Neural cell (in vitro differentiated cells): ENCODE measurements around the gene PER2.

Experiments used
- EZH2 ChIP-seq: fragments of 200-600, 300-800 bp; shearing (Covaris generic), sonication (generic); IDR thresholded peaks from 2 replicates; pipeline ENCODE4 v1.6.1; 2014; ENCODE audit warnings: antibody characterized with exemption, low read length, borderline replicate concordance, mild to moderate bottlenecking; ENCODE audit not compliant: insufficient read depth, poor library complexity, severe bottlenecking
- TF ChIP-seq, protein P1 (sequence below): fragments of 450-650 bp; IDR thresholded peaks from 2 replicates; pipeline ENCODE4 v1.5.1; 2014; ENCODE audit warnings: antibody characterized with exemption, mild to moderate bottlenecking, moderate library complexity; ENCODE audit not compliant: poor library complexity, severe bottlenecking
- TF ChIP-seq, protein P2 (sequence below): IDR thresholded peaks from 2 replicates; pipeline ENCODE4 v1.6.1; 2012; ENCODE audit warnings: borderline replicate concordance

DNA sequence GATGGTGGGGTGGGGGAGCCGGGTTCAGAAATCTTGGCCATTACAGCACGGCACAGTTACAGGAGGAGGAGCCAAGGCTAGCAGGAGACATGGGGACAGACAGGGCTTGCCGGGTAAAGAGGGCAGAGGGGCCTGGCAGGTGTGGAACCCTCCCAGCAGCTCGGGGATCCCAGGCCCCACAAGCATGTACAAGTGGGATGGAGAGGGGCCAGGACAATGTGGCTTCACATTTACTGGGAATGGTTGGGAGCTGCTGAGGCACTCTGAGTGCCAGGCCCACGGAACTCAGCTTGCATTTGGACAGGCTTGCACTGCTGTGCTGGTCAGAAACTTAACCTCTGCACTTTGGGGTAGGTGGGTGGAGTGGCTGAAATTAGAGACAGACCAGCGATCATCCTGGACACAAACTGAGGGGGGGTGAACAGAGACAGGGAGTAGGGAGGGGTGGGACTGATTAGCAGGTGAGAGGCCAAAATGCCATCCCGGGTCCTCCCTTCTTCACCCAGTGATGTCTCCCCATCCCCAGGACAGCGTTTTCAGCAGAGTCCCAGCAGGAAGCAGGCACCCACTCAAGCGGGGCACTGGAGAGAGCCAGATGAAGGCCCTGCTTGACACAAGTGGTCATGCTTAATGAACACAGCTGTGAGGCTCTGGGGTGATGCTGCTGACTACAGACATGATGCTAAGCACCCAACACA lies 9.6 kb downstream of the PER2 start:
- TF ChIP-seq, protein P1, sequence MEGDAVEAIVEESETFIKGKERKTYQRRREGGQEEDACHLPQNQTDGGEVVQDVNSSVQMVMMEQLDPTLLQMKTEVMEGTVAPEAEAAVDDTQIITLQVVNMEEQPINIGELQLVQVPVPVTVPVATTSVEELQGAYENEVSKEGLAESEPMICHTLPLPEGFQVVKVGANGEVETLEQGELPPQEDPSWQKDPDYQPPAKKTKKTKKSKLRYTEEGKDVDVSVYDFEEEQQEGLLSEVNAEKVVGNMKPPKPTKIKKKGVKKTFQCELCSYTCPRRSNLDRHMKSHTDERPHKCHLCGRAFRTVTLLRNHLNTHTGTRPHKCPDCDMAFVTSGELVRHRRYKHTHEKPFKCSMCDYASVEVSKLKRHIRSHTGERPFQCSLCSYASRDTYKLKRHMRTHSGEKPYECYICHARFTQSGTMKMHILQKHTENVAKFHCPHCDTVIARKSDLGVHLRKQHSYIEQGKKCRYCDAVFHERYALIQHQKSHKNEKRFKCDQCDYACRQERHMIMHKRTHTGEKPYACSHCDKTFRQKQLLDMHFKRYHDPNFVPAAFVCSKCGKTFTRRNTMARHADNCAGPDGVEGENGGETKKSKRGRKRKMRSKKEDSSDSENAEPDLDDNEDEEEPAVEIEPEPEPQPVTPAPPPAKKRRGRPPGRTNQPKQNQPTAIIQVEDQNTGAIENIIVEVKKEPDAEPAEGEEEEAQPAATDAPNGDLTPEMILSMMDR: no peak
- no peak for TF ChIP-seq EZH2
- TF ChIP-seq, protein P2, sequence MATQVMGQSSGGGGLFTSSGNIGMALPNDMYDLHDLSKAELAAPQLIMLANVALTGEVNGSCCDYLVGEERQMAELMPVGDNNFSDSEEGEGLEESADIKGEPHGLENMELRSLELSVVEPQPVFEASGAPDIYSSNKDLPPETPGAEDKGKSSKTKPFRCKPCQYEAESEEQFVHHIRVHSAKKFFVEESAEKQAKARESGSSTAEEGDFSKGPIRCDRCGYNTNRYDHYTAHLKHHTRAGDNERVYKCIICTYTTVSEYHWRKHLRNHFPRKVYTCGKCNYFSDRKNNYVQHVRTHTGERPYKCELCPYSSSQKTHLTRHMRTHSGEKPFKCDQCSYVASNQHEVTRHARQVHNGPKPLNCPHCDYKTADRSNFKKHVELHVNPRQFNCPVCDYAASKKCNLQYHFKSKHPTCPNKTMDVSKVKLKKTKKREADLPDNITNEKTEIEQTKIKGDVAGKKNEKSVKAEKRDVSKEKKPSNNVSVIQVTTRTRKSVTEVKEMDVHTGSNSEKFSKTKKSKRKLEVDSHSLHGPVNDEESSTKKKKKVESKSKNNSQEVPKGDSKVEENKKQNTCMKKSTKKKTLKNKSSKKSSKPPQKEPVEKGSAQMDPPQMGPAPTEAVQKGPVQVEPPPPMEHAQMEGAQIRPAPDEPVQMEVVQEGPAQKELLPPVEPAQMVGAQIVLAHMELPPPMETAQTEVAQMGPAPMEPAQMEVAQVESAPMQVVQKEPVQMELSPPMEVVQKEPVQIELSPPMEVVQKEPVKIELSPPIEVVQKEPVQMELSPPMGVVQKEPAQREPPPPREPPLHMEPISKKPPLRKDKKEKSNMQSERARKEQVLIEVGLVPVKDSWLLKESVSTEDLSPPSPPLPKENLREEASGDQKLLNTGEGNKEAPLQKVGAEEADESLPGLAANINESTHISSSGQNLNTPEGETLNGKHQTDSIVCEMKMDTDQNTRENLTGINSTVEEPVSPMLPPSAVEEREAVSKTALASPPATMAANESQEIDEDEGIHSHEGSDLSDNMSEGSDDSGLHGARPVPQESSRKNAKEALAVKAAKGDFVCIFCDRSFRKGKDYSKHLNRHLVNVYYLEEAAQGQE: no peak
